Measurements from ENCODE around the gene USO1.

DNA sequence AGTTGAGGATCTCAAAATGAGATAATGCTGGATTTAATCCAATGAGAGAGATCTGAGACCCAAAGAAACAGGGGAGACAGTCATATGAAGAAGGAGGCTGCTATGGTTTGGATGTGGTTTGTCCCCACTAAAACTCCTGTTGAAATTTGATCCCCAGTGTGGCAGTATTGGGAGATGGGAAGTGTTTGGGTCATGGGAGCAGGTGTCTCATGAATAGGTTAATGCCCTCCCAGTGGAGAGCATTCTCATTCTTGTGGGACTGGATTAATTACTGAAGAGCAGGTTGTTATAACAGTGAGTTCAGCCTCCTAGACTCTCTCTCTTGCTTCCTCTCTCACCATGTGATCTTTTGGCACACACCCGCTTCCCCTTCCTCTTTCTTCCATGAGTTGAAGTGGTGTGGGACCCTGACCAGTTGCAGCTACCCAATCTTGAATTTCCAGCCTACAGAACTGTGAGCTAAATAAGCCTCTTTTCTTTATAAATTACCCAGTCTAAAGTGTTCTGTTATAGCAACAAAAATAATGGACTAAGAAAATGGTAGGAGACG, 107.6 kb downstream of the USO1 start:
- TF ChIP-seq, protein P1, sequence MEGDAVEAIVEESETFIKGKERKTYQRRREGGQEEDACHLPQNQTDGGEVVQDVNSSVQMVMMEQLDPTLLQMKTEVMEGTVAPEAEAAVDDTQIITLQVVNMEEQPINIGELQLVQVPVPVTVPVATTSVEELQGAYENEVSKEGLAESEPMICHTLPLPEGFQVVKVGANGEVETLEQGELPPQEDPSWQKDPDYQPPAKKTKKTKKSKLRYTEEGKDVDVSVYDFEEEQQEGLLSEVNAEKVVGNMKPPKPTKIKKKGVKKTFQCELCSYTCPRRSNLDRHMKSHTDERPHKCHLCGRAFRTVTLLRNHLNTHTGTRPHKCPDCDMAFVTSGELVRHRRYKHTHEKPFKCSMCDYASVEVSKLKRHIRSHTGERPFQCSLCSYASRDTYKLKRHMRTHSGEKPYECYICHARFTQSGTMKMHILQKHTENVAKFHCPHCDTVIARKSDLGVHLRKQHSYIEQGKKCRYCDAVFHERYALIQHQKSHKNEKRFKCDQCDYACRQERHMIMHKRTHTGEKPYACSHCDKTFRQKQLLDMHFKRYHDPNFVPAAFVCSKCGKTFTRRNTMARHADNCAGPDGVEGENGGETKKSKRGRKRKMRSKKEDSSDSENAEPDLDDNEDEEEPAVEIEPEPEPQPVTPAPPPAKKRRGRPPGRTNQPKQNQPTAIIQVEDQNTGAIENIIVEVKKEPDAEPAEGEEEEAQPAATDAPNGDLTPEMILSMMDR (IDR thresholded peaks at IDR 0.05) = no peak
- TF ChIP-seq POLR2A (IDR thresholded peaks at IDR 0.05; ENCODE audit: low read depth) (no peak), POLR2AphosphoS5 (IDR thresholded peaks at IDR 0.05) (no peak), EP300 (IDR thresholded peaks at IDR 0.05) (no peak)
